H9 (cell line): Measurements from ENCODE around the gene RGL1. TPM values are rescaled to one million over a fixed set of nuclear protein-coding genes. Genes with fewer than 3 reads are reported as not detected.

Source experiments
- DNase-seq: peaks from one replicate; pipeline ENCODE4 v3.0.0-alpha.2; 2017
- H2AFZ ChIP-seq: one replicate; pipeline ENCODE4 v1.6.1; 2013; ENCODE audit warnings: mild to moderate bottlenecking, low read length, control low read depth, moderate library complexity
- H2AK5ac ChIP-seq: 2 replicates; pipeline ENCODE4 v1.6.1; 2013; ENCODE audit warnings: low read length, control low read depth, mixed read lengths; ENCODE audit not compliant: insufficient read length
- H2BK120ac ChIP-seq: one replicate; pipeline ENCODE4 v1.6.1; 2013; ENCODE audit warnings: low read depth, mild to moderate bottlenecking, low read length, control low read depth, inconsistent platforms; ENCODE audit not compliant: poor library complexity, severe bottlenecking
- H2BK12ac ChIP-seq: 2 replicates; pipeline ENCODE4 v1.6.1; 2013; ENCODE audit warnings: low read length, control low read depth, mixed read lengths, low read depth; ENCODE audit not compliant: insufficient read length
- H2BK15ac ChIP-seq: 2 replicates; pipeline ENCODE4 v1.6.1; 2013; ENCODE audit warnings: low read depth, low read length, control low read depth
- H2BK20ac ChIP-seq: one replicate; pipeline ENCODE4 v1.6.1; 2013; ENCODE audit warnings: low read depth, mild to moderate bottlenecking, low read length, control low read depth, inconsistent platforms; ENCODE audit not compliant: poor library complexity, severe bottlenecking
- H2BK5ac ChIP-seq: 2 replicates; pipeline ENCODE4 v1.6.1; 2013; ENCODE audit warnings: low read length, control low read depth, mixed read lengths; ENCODE audit not compliant: insufficient read length
- H3K14ac ChIP-seq: 2 replicates; pipeline ENCODE4 v1.6.1; 2013; ENCODE audit warnings: low read length, control low read depth; ENCODE audit not compliant: insufficient read depth
- H3K18ac ChIP-seq: 2 replicates; pipeline ENCODE4 v1.6.1; 2013; ENCODE audit warnings: low read depth, mild to moderate bottlenecking, mixed read lengths, low read length, control low read depth; ENCODE audit not compliant: insufficient read length
- H3K23ac ChIP-seq: 2 replicates; pipeline ENCODE4 v1.6.1; 2013; ENCODE audit warnings: low read length, control low read depth, mixed read lengths, low read depth; ENCODE audit not compliant: insufficient read length
- H3K23me2 ChIP-seq: 2 replicates; pipeline ENCODE4 v1.6.1; 2013; ENCODE audit warnings: low read depth, mild to moderate bottlenecking, mixed read lengths, low read length, control low read depth; ENCODE audit not compliant: insufficient read length, poor library complexity, severe bottlenecking
- H3K27ac ChIP-seq: 2 replicates; pipeline ENCODE4 v1.5.1; 2013; ENCODE audit warnings: low read length, control low read depth, mixed read lengths, low read depth; ENCODE audit not compliant: insufficient read length
- H3K27me3 ChIP-seq: 2 replicates; pipeline ENCODE4 v1.6.1; 2013; ENCODE audit warnings: low read length, control low read depth, inconsistent platforms; ENCODE audit not compliant: insufficient read depth
- H3K4ac ChIP-seq: 2 replicates; pipeline ENCODE4 v1.6.1; 2013; ENCODE audit warnings: low read depth, mild to moderate bottlenecking, control low read depth, inconsistent platforms, low read length, moderate library complexity
- H3K4me1 ChIP-seq: 2 replicates; pipeline ENCODE4 v1.6.1; 2013; ENCODE audit warnings: low read length, control low read depth, inconsistent platforms; ENCODE audit not compliant: insufficient read depth
- H3K4me2 ChIP-seq: 2 replicates; pipeline ENCODE4 v1.6.1; 2013; ENCODE audit warnings: low read length, control low read depth, mixed read lengths; ENCODE audit not compliant: insufficient read length, insufficient read depth
- H3K56ac ChIP-seq: 2 replicates; pipeline ENCODE4 v1.6.1; 2013; ENCODE audit warnings: low read depth, mild to moderate bottlenecking, mixed read lengths, low read length, control low read depth; ENCODE audit not compliant: insufficient read length
- H3K79me1 ChIP-seq: 2 replicates; pipeline ENCODE4 v1.6.1; 2013; ENCODE audit warnings: low read depth, mild to moderate bottlenecking, moderate library complexity, low read length, control low read depth, inconsistent platforms; ENCODE audit not compliant: insufficient read depth, poor library complexity, severe bottlenecking
- H3K79me2 ChIP-seq: 2 replicates; pipeline ENCODE4 v1.6.1; 2013; ENCODE audit warnings: low read length, control low read depth, inconsistent platforms; ENCODE audit not compliant: insufficient read depth
- H3K9ac ChIP-seq: 2 replicates; pipeline ENCODE4 v1.6.1; 2013; ENCODE audit warnings: low read length, control low read depth, mixed read lengths; ENCODE audit not compliant: insufficient read length; ENCODE audit errors: extremely low read depth
- H3K9me3 ChIP-seq: one replicate; pipeline ENCODE4 v1.6.1; 2013; ENCODE audit warnings: low read depth, low read length, inconsistent platforms; ENCODE audit not compliant: control insufficient read depth
- H3T11ph ChIP-seq: one replicate; pipeline ENCODE4 v1.6.1; 2013; ENCODE audit warnings: mild to moderate bottlenecking, low read length, control low read depth, inconsistent platforms
- H4K20me1 ChIP-seq: one replicate; pipeline ENCODE4 v1.6.1; 2013; ENCODE audit not compliant: control insufficient read depth, insufficient read length, insufficient read depth
- H4K5ac ChIP-seq: 2 replicates; pipeline ENCODE4 v1.6.1; 2013; ENCODE audit warnings: low read depth, mild to moderate bottlenecking, mixed read lengths, low read length, control low read depth; ENCODE audit not compliant: insufficient read length
- H4K8ac ChIP-seq: replicated peaks from 2 replicates; pipeline ENCODE4 v1.6.1; 2013; ENCODE audit warnings: low read length, control low read depth, mixed read lengths, low read depth; ENCODE audit not compliant: insufficient read length
- H4K91ac ChIP-seq: 2 replicates; pipeline ENCODE4 v1.6.1; 2013; ENCODE audit warnings: low read depth, mild to moderate bottlenecking, moderate library complexity, mixed read lengths, low read length, control low read depth; ENCODE audit not compliant: insufficient read length
- H3K27ac Mint-ChIP-seq, 3 experiments: 2 replicates in 2 of 3; 3 replicates in 1 of 3; pipeline ENCODE4 v1.8.0; 2020 to 2021; ENCODE audit warnings: mixed read lengths in 3 of 3, mild to moderate bottlenecking in 1 of 3, moderate library complexity in 1 of 3
- H3K27me3 Mint-ChIP-seq: 2 replicates; pipeline ENCODE4 v1.8.0; 2021; ENCODE audit warnings: low read depth, mild to moderate bottlenecking, moderate library complexity, mixed read lengths
- H3K36me3 Mint-ChIP-seq, 3 experiments: 2 replicates in 2 of 3; 3 replicates in 1 of 3; pipeline ENCODE4 v1.8.0; 2020 to 2021; ENCODE audit warnings: low read depth in 3 of 3, mixed read lengths in 3 of 3; ENCODE audit not compliant: insufficient read depth in 1 of 3
- H3K4me1 Mint-ChIP-seq, 2 experiments: 2 replicates each; pipeline ENCODE4 v1.8.0; 2020; ENCODE audit warnings: mixed read lengths in 2 of 2
- H3K4me3 Mint-ChIP-seq, 2 experiments: 2 replicates in 1 of 2; 3 replicates in 1 of 2; pipeline ENCODE4 v1.8.0; 2020 to 2021; ENCODE audit warnings: mild to moderate bottlenecking in 2 of 2, mixed read lengths in 2 of 2, moderate library complexity in 1 of 2
- H3K9me3 Mint-ChIP-seq, 2 experiments: 2 replicates in 1 of 2; 3 replicates in 1 of 2; pipeline ENCODE4 v1.8.0; 2020; ENCODE audit warnings: mild to moderate bottlenecking in 2 of 2, mixed read lengths in 2 of 2, moderate library complexity in 1 of 2
- WGBS: extraction: QIAGEN DNeasy Blood & Tissue Kit; methylation state at CpG from one replicate; pipeline ENCODE4 v1.1.7; 2013; ENCODE audit warnings: missing lambda C conversion rate, low lambda C conversion rate, mixed read lengths; ENCODE audit not compliant: insufficient read length; ENCODE audit errors: extremely low coverage; 5-methylcytosine and 5-hydroxymethylcytosine counted together
- total RNA-seq: library from RNA; stranded (reverse); gene quantifications from 2 replicates; pipeline ENCODE4 v1.2.1, GENCODE V29; 2021
- TF ChIP-seq, protein P1 (sequence below): fragments of 200-600 bp; sonication (generic); conservative IDR thresholded peaks from 3 replicates; pipeline ENCODE4 v1.8.0; 2021; ENCODE audit warnings: antibody characterized with exemption, mild to moderate bottlenecking

The RGL1 gene
- total RNA-seq, 1 experiment from 2014 or later = 1.4 TPM

DNA sequence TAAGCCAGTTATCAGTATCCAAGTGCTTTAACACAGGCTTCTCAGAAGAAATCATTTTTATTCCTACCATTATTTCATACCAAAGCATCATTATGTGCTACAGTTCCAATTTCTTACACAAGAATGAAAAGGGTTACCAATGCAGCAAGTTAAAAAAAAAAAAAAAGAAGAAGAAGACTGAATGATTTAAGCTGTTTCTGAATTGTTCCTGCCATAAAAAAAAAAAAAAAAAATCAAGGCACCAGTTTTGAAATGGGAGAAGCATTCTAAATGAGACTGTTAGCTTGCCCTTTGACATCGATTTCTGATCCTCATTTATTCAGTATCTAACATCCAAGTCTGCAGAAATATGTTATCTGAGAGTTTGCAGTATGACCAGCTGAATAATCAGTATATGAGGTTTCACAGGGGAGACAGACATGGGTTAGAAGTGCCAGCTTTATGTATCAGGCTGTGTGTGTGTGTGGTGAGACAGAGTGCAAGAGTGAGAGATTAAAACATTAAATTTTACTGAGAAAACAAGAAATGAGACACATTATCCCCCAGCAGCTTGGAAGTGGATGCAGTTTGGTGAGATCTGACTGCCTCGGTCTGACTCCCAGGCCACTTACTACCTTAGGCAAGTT lies 126.8 kb downstream of the RGL1 start:
- no peaks in the 10 kb centered on the region for H3K79me2 ChIP-seq
- peaks cover 9% of the 10 kb centered on the region for H3K27me3 Mint-ChIP-seq
- no peaks in the 10 kb centered on the region; the same call in 1 of the 2 replicates for H3K27me3 ChIP-seq
- H3K79me1 ChIP-seq = no peaks in the 10 kb centered on the region
- WGBS = no CpG with 5 or more reads among the region's 2 CpGs
- no peak overlapping the region for H2BK20ac ChIP-seq
- no peak overlapping the region for H2BK15ac ChIP-seq
- H3K23me2 ChIP-seq = no peaks in the 10 kb centered on the region
- no peak overlapping the region for H3K9ac ChIP-seq
- H3K27ac Mint-ChIP-seq = no peak overlapping the region
- no peak overlapping the region for H4K8ac ChIP-seq
- H4K5ac ChIP-seq = no peak overlapping the region
- H3K56ac ChIP-seq = no peak overlapping the region
- H3K18ac ChIP-seq = no peak overlapping the region
- H3K23ac ChIP-seq = no peak overlapping the region
- H3K9me3 Mint-ChIP-seq = no peaks in the 10 kb centered on the region
- no peak overlapping the region for H2BK5ac ChIP-seq
- H3K9me3 ChIP-seq = no peaks in the 10 kb centered on the region
- no peak overlapping the region for H3K27ac ChIP-seq
- no peaks in the 10 kb centered on the region for H3K4me1 Mint-ChIP-seq
- H3T11ph ChIP-seq = no peak overlapping the region
- H3K4me1 ChIP-seq = no peaks in the 10 kb centered on the region
- no peak overlapping the region for H2BK120ac ChIP-seq
- no peak overlapping the region for H4K91ac ChIP-seq
- H4K20me1 ChIP-seq = no peaks in the 10 kb centered on the region
- DNase-seq = no peak
- H3K36me3 Mint-ChIP-seq = no peaks in the 10 kb centered on the region
- no peak overlapping the region for H3K4me2 ChIP-seq
- TF ChIP-seq, protein P1, sequence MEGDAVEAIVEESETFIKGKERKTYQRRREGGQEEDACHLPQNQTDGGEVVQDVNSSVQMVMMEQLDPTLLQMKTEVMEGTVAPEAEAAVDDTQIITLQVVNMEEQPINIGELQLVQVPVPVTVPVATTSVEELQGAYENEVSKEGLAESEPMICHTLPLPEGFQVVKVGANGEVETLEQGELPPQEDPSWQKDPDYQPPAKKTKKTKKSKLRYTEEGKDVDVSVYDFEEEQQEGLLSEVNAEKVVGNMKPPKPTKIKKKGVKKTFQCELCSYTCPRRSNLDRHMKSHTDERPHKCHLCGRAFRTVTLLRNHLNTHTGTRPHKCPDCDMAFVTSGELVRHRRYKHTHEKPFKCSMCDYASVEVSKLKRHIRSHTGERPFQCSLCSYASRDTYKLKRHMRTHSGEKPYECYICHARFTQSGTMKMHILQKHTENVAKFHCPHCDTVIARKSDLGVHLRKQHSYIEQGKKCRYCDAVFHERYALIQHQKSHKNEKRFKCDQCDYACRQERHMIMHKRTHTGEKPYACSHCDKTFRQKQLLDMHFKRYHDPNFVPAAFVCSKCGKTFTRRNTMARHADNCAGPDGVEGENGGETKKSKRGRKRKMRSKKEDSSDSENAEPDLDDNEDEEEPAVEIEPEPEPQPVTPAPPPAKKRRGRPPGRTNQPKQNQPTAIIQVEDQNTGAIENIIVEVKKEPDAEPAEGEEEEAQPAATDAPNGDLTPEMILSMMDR = no peak
- H2AFZ ChIP-seq = no peak overlapping the region
- no peak overlapping the region for H3K4me3 Mint-ChIP-seq
- no peak overlapping the region for H2AK5ac ChIP-seq
- no peak overlapping the region for H3K14ac ChIP-seq
- H3K4ac ChIP-seq = no peak overlapping the region
- H2BK12ac ChIP-seq = no peak overlapping the region
